ENCODE data around the gene CD300LB.
"Not testable (repeated sequence)": the region's sequence is repeated elsewhere in the genome, so short reads cannot be mapped to it uniquely, and the experiment has no call there.

Gene CD300LB

DNA sequence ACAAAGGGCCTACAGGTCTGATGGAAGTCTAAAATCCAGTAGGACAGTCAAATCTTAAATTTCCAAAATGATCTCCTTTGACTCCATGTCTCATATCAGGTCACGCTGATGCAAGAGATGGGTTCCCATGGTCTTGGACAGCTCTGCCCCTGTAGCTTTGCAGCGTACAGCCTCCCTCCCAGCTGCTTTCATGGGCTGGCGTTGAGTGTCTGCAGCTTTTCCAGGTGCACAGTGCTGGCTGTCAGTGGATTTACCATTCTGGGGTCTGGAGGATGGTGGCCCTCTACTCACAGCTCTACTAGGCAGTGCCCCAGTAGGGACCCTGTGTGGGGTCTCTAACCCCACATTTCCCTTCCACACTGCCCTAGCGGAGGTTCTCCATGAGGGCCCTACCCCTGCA, 43.0 kb downstream of the CD300LB start:
- not testable (repeated sequence) for DNase-seq

GRCh38 chr17:74485841-74486240, 45.4 kb downstream of the CD300LB start:
- DNase-seq: no peak

DNA sequence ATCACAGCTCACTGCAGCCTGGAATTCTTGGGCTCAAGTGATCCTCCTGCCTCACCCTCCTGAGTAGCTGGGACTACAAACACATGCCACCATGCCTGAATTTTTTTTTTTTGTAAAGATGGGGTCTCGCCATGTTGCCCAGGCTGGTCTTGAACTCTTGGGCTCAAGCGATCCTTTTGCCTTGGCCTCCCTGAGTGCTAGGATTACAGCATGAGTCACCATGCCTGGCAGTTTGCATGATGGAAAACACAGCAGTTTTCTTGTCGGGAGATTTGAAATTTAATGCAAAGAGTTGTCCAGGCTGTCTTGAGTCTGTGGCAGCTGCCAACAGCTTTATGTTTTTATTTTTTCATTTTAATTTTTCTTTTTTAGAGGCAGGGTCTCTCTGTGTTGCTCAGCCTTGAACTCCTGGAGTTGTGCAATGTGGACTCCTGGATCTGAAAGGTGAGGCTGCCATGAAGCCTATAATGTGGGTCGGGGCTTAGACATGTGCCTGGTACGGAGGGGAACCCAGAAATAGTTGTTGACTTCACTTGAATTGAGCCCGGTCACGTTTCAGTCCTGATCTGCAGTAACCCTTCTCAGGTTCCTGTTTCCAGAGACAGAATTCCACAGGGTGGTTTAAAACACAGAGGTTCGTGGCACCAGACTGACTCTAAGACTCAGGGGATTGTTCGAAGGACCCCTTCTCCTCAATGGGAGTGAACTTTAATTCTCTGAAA, 46.1 kb downstream of the CD300LB start:
- DNase-seq: no peak

DNA sequence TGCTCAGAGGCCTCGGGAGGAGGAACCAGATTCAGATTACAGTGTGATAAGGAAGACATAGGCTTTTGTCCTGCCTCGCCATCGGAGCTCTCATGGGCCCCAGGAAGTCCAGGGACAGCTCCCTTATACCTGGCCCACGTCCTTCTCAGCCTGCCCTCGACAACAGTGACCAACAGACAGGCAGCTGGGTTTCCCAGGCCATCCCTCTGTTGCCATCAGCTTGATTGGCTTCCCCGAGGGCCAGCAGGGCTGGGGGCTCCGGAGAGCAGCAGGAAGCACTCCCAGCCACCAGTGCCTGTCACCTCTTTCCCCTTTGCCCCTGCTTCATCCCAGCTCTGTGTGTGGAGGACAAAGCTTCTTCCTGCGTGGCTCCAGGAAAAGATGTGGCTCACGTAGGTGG, 47.2 kb downstream of the CD300LB start:
- no peak for DNase-seq

GRCh38 chr17:74481621-74482020, 49.7 kb downstream of the CD300LB start:
- no peak for DNase-seq

- DNase-seq: no peak
These were observed 51.0 kb downstream of the CD300LB start for GRCh38 chr17:74480290-74480689.

DNA sequence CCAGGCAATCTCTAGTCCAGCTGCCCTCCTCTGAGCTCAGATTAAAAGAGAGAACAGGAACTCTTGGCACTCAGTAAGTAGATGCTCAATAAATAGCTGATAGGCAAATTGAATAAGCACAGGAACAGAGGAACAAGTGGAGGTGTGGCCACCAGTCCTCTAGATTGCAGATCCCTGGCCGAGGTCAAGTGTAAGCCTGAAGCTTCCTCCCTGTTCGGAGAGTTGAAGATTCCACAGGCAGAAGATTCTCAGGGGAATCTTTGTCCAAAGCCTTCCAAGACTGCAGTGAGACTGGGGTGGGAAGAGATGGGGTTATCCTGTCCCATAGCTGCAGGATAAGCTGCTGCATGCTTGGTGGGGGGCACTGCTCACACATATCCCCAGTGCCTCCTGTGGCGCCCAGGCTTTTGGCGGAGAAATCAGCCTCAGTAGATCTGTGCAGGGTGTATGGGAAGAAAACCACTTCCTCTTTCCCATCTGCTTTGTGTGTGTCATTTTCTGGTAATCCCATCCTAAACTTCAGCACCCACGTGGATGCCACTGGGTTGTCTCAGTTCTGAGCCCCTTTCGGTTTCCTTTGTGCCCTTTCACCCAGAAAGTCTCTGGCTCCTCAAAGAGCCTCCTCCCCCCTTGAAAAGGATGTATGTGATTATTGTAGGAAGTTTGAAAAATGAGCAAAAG, 52.7 kb downstream of the CD300LB start:
- DNase-seq: no peak

- DNase-seq: no peak
These were observed 53.9 kb downstream of the CD300LB start for GRCh38 chr17:74477411-74477810.

DNA sequence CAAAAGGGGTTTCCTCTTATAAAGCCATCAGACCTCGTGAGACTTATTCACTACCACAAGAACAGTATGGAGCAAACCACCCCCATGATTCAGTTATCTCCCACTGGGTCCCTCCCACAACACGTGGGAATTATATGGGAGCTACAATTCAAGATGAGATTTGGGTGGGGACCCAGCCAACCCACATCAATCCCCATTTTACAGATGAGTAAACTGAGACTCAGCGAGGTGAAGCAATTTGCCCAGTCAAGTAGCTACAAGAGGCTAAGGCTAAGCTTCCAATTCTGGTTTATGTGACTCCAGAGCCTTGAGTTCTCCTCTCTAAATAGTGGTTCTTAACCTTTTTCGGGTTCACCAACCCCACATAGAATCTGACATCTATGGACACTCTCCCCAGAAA, 56.1 kb downstream of the CD300LB start:
- no peak for DNase-seq

GRCh38 chr17:74474043-74474792, 57.1 kb downstream of the CD300LB start:
- no peak for DNase-seq

DNA sequence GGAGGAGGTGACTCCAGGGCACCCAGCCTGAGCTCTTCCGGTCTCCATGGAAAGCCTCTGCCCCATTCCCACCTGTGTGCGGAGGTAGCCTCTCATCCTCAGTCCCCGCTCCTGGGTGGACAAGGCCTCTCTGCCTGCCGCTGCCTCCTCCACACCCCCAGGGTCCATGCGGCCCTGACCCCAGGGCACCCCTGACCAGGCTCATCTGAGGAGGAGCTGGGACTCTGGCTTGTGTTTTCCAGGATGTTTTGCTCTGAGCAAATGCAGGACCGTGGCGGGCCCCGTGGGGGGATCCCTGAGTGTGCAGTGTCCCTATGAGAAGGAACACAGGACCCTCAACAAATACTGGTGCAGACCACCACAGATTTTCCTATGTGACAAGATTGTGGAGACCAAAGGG, 58.0 kb downstream of the CD300LB start:
- DNase-seq: no peak

DNA sequence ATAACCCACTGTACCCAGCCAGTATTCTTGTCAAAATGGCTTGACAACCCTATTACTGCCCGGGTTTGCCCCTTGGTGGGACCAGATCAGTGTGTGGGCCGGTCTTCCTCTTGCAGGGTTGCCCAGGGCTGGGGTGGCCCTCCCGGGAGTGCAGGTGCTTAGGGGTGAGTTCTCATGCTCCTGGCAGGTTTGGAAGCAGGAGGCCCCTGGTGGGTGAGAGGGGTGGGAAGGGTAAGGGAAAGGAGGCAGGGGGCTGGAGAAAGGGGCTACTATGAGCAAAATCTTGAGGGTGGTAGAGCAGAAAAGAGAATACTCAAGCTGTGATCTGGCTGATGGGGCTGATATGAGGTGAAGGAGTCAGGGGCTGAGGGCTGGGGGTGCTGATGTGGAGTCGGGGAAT, 58.4 kb downstream of the CD300LB start:
- no peak for DNase-seq

DNA sequence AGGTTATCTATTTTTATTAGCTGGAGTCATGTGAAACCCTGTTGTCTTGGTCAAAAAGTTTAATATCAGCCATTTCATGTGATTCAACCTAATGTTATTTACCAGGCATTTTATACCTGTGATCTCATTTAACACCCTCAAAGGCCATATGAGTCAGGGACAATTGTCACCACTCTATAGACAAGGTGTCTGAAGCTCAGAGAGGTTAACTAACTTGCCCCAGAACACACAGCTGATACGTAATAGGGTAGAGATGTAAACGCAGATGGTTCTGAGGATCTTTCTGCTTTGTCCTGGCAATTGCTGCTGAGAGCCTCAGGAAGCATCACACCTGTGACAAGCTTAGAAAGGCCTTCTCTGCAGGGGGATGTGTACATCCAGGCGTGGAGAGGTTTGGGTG, 59.9 kb downstream of the CD300LB start:
- DNase-seq: no peak

Data from T-helper 9 cell (primary cell).